Upper lobe of left lung (tissue), 4 donors: Measurements from ENCODE around the gene RBM20.

Source experiments
- POLR2A ChIP-seq, 4 donors: fragments of 450-650 bp; IDR thresholded peaks; one replicate each; pipeline ENCODE4 v1.5.1; 2016 to 2017; ENCODE audit warnings: antibody characterized with exemption in 4 of 4, mild to moderate bottlenecking in 2 of 4
- TF ChIP-seq, protein P1 (sequence below), 6 experiments: fragments of 450-650 bp in 4 of 6; fragments of 200-600 bp in 2 of 6; sonication (generic) in 2 of 6; IDR thresholded peaks; one replicate each; pipeline ENCODE4 v1.5.1; 2016 to 2019; ENCODE audit warnings: antibody characterized with exemption in 6 of 6

DNA sequence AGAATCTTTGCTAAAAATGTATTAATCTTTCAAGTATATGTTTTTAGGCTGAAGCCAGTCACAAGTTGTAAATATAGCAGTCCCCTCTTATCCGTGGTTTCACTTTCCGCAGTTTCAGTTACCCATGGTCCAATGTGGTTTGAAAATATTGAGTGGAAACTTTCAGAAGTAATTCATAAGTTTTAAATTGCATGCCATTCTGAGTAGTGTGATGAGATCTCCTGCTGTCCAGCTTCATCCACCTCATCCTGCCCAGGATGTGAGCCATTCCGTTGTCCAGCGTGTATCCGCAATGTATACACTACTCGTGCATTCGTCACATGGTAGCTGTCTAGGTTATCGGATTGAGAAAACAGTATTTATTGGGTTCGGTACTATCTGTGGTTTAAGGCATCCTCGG lies 239.8 kb downstream of the RBM20 start:
- TF ChIP-seq POLR2A (IDR thresholded peaks at IDR 0.05) = no peak
- TF ChIP-seq, protein P1, sequence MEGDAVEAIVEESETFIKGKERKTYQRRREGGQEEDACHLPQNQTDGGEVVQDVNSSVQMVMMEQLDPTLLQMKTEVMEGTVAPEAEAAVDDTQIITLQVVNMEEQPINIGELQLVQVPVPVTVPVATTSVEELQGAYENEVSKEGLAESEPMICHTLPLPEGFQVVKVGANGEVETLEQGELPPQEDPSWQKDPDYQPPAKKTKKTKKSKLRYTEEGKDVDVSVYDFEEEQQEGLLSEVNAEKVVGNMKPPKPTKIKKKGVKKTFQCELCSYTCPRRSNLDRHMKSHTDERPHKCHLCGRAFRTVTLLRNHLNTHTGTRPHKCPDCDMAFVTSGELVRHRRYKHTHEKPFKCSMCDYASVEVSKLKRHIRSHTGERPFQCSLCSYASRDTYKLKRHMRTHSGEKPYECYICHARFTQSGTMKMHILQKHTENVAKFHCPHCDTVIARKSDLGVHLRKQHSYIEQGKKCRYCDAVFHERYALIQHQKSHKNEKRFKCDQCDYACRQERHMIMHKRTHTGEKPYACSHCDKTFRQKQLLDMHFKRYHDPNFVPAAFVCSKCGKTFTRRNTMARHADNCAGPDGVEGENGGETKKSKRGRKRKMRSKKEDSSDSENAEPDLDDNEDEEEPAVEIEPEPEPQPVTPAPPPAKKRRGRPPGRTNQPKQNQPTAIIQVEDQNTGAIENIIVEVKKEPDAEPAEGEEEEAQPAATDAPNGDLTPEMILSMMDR (IDR thresholded peaks at IDR 0.05) = no peak
